HG03469 (cell line): ENCODE data around the gene PLA2G6.
"Not testable (repeated sequence)": the region's sequence is repeated elsewhere in the genome, so short reads cannot be mapped to it uniquely, and the experiment has no call there.

ENCODE experiments used
- ATAC-seq: cut with Tn5 transposase; IDR thresholded peaks from one replicate; pipeline ENCODE4 v1.9.1; 2021; ENCODE audit warnings: mild to moderate bottlenecking, moderate library complexity, moderate number of reproducible peaks; ENCODE audit not compliant: unreplicated experiment

PLA2G6 gene

DNA sequence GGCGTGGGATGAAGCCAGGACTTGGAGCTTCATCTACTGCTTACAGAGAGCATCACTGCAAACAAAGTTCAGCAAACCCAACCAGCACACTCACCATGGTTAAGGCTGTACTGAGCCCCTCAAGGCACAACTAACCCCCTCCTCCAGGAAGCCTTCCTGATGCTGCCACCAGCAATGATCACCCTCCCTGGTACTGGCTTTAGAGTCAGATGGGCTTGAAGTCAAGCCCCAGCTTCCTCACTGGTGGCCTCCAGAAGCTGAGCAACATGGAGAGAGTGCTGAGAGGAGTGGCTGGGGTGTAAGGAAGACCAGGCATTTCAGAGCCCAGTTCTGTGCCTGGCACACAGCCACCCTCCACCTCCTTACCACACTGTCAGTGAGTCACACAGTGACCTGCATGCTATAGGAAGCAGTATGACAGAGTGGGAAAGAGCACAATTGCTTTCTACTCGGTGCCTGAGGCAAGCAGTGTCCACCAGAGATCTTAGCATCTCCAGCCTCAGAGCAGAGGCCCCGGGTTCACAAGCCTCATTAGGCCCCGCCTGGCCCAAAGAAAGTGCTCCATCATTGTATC lies 46.4 kb downstream of the PLA2G6 start:
- ATAC-seq = no peak

- ATAC-seq = no peak
Measured at GRCh38 chr22:38133331-38133730, 48.3 kb downstream of the PLA2G6 start.

- no peak for ATAC-seq
Measured at GRCh38 chr22:38132794-38133193, 48.8 kb downstream of the PLA2G6 start.

- no peak for ATAC-seq
Measured at GRCh38 chr22:38132136-38132535, 49.5 kb downstream of the PLA2G6 start.

DNA sequence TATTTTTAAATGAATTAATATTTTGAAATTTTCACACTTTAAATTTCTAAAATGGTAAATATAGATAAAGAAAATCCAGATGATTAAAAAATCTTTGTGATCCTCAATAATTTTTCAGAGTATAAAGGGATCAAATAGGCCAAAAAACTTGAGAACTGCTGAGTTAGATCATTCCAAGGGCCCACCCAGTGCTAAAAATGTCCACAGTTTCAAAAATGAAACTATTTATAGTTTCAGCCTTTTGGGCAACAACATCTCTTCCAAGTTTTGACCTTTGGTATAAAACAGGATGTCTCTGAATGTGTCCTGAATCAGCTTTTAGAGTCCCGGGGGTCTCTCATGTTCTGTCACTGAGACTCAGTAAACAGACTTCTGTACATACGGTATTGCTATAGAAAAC lies 50.2 kb downstream of the PLA2G6 start:
- ATAC-seq = no peak

- ATAC-seq = no peak
Measured at GRCh38 chr22:38129856-38130255, 51.8 kb downstream of the PLA2G6 start.

GRCh38 chr22:38129021-38129420 lies 52.6 kb downstream of the PLA2G6 start:
- ATAC-seq = no peak

DNA sequence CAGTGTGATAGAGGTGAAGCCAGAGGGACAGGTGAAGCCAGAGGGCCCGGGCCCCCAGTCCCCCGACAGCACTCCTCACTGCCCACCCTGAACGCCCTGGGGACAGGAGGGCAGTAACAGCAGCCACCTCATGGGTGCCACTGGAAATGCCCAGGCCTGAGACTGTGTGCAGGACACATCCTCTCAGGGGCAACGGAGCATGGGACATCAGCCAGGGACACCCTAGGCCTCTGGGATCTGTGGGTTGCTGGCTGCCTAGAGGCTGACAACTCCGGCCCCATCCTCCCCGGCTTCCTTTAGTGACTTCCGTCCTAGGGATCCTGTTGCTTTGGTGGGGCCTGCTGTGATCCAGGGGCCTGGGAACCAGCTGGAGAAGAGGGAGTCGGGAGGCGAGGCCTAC lies 53.8 kb downstream of the PLA2G6 start:
- no peak for ATAC-seq

- no peak for ATAC-seq
Measured at GRCh38 chr22:38126928-38127668, 54.5 kb downstream of the PLA2G6 start.

GRCh38 chr22:38125751-38126201 lies 55.9 kb downstream of the PLA2G6 start:
- ATAC-seq = no peak

DNA sequence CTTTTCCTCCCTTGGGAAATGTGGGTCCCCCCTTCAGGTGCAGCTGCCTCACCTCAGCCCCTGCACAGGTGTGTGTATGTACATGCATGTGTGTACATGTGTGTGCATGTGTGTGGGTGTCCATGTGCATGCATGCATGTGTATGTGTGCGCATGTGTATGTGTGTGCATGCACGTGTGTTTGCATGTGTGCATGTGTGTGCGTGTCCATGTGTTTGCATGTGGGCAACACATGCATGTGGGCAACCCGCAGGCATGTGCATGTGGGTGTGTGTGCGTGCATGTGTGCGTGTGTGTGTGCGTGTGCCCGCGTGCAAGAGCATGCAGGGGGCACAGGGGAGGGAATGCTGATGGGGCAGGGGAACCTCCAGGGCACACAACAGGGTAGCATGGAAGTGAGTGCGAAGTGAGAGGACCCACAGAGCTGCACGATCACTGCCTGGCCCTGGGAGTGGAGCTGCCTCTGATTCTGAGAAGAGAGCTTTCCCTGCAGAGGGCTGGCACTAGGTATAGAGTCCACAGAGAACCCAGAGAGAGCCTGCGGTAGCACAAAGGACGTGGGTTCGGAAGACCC lies 56.5 kb downstream of the PLA2G6 start:
- ATAC-seq = no peak

- ATAC-seq = no peak
Measured at GRCh38 chr22:38124236-38124974, 57.2 kb downstream of the PLA2G6 start.

DNA sequence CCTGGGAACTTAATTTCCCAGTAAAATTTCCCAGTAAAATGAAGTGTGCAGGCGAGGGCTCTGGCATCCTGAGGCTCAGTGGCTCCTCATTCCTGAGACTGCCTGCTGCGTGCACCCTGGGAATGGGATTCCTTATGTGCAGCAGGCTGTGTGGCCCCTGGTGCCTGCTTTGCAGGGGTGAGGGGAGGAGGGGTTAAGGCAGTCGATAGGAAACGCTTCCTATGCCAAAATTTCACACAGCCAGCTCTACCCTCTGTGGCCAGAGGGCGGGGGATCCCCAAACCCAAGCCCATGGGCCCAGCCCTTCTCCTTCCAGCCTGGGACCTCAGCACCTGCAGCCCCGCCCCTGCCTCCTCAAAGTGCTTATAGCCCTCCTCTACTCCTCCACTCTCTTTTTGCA lies 59.0 kb downstream of the PLA2G6 start:
- ATAC-seq = no peak

DNA sequence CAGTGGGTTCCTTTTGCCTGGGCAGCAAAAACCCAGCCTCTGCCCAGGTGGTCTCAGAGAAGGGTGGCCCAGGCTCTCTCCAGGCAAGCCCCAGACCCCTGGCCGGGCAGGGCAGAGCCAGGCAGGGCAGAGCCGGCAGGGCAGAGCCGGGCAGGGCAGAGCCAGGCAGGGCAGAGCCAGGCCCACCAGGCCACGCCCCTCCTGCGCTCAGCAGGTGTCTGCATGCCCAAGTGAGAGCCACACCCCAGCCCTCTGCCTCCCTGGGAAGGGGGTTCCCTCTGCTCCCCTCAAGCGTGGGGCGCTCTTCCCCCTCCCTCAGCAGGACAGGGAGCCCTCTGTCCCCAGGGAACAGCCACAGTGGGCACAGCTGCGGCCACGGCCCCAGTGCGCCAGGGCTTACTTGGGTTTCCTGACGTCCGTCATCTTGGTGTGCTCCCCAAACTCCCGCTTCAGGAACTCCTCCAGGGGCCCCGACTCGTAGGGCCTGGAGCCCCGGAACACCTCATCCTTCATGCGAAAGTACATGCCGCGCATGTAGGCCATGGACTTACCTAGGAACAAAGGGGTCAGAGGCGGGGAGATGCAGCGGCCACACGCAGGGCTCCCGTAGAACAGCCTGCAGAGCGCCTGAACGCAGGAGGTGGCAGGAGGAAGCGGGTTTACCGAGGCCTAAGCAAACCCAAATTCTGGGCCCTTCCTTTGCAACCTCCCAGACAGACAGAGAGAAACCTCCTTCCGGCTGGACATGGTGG lies 61.1 kb downstream of the PLA2G6 start:
- ATAC-seq = no peak

DNA sequence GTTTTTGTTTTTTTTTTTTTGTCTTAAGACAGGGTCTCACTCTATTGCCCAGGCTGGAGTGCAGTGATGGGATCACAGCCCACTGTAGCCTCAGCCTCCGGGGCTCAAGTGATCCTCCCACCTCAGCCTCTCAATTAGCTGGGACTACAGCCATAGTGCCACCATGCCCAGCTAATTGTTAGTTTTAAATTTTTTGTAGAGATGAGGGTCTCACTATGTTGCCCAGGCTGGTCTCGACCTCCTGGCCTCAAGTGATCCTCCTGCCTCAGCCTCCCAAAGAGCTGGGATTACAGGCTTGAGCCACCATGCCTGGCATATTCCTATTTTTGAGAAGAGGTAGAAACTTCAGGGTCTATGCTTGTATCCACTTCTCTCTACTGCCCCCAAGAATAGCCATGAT lies 62.9 kb downstream of the PLA2G6 start:
- not testable (repeated sequence) for ATAC-seq

- ATAC-seq = no peak
Measured at GRCh38 chr22:38118182-38118581, 63.4 kb downstream of the PLA2G6 start.

DNA sequence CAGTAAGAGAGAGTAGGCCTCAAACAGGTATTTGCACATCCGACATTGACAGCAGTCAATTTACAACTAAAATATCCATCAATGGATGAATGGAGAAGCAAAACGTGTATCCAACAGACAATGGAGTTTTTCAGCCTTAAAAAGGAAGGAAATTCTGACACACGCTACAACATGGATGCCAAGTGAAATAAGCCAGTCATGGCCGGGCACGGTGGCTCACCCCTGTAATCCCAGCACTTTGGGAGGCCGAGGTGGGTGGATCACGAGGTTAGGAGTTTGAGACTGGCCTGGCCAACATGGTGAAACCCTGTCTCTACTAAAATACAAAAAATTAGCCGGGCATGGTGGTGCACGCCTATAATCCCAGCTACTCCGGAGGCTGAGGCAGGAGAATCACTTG lies 64.1 kb downstream of the PLA2G6 start:
- not testable (repeated sequence) for ATAC-seq

DNA sequence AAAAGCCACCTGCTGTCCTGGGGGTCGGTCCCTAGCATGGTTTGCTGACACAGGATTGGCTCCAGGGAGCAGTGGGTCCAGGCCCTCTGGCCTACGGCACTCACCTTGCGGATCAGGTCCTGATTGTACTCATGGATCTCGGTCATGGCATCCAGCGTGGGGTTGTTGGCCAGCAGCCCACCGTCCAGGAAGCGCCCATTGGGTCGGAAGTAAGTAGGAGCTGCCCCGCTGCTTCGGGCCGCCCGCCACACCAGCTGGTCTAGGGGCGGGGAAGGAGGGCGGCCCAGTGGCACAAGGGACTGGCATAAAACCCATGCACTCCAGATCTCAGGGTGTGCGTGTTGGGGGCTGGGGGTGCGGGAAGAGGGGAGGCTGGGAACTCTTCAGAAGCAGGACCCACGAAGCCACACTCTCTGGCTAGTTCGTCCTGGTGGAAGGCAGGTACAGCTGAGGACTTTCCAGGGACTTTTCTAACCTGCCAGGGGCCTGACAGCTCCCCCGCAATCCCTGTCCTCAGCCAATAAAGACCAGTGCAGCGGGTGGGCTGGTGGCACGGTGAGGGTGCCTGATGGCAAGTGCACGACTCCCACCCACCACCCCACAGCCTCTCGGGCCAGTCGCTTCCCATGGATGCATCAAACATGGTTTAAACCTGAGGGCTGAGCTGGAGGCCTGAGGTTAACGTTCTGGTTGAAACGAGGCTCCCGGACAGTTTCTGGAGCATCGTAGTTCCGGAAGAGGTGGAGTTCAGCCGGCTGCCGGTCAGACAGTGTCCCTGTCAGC lies 66.0 kb downstream of the PLA2G6 start:
- no peak for ATAC-seq

GRCh38 chr22:38114484-38115398 lies 66.9 kb downstream of the PLA2G6 start:
- ATAC-seq = no peak
